A673 (cell line): Measurements from ENCODE around the gene HYPK. TPM values are rescaled to one million over a fixed set of nuclear protein-coding genes. Genes with fewer than 3 reads are reported as not detected.
"Not testable (repeated sequence)": the region's sequence is repeated elsewhere in the genome, so short reads cannot be mapped to it uniquely, and the experiment has no call there.

Experiments used
- BruUV-seq: library from RNA; stranded (reverse); fragments of 400-500 nt; replicated peaks from 2 replicates; lab custom pipeline; 2021; lab: Mats Ljungman, UMichigan
- CTCF ChIA-PET: fragments of 300-600 bp; sonication (Branson Sonifier 250); formaldehyde crosslinking; loops from one replicate; lab custom pipeline; 2022; ENCODE audit warnings: antibody characterized with exemption; lab: Charles Lee
- POLR2A ChIA-PET: fragments of 300-600 bp; sonication (Branson Sonifier 250); formaldehyde crosslinking; loops from one replicate; lab custom pipeline; 2022; ENCODE audit warnings: antibody characterized with exemption; ENCODE audit not compliant: low non-redundant PET; lab: Charles Lee
- DNase-seq: peaks from one replicate; pipeline ENCODE4 v3.0.0-alpha.2; 2015; ENCODE audit warnings: low spot score
- H3K27ac ChIP-seq: fragments of 200-600 bp; sonication (generic); 2 replicates; pipeline ENCODE4 v1.5.1; 2016; ENCODE audit warnings: mixed run types, low read depth, mild to moderate bottlenecking, mixed read lengths, antibody characterized with exemption, low read length; ENCODE audit not compliant: poor library complexity, severe bottlenecking
- H3K27me3 ChIP-seq: fragments of 200-600 bp; sonication (generic); replicated peaks from 2 replicates; pipeline ENCODE4 v1.6.1; 2017; ENCODE audit warnings: mixed run types, low read depth, mild to moderate bottlenecking, mixed read lengths, antibody characterized with exemption, low read length; ENCODE audit not compliant: insufficient read depth, poor library complexity
- H3K36me3 ChIP-seq: fragments of 200-600 bp; sonication (generic); 2 replicates; pipeline ENCODE4 v1.6.1; 2016; ENCODE audit warnings: mixed run types, mild to moderate bottlenecking, mixed read lengths, antibody characterized with exemption, low read length; ENCODE audit not compliant: insufficient read depth, poor library complexity, severe bottlenecking
- H3K4me1 ChIP-seq: fragments of 200-600 bp; sonication (generic); 2 replicates; pipeline ENCODE4 v1.6.1; 2017; ENCODE audit warnings: mixed run types, mild to moderate bottlenecking, mixed read lengths, antibody characterized with exemption, low read length; ENCODE audit not compliant: insufficient read depth, poor library complexity, severe bottlenecking
- H3K4me3 ChIP-seq: fragments of 200-600 bp; sonication (generic); 2 replicates; pipeline ENCODE4 v1.5.1; 2016; ENCODE audit warnings: low read depth, mixed run types, mild to moderate bottlenecking, mixed read lengths, low read length; ENCODE audit not compliant: poor library complexity, severe bottlenecking
- H3K9me3 ChIP-seq: fragments of 200-600 bp; sonication (generic); 2 replicates; pipeline ENCODE4 v1.6.1; 2016; ENCODE audit warnings: mixed run types, low read depth, mild to moderate bottlenecking, mixed read lengths, antibody characterized with exemption, low read length; ENCODE audit not compliant: poor library complexity, severe bottlenecking
- EZH2 ChIP-seq: fragments of 200-600 bp; sonication (generic); IDR thresholded peaks from 2 replicates; pipeline ENCODE4 v1.6.1; 2017; ENCODE audit warnings: borderline replicate concordance, low read depth, mild to moderate bottlenecking, mixed read lengths, antibody characterized with exemption, low read length; ENCODE audit not compliant: poor library complexity, severe bottlenecking
- intact Hi-C: fragments of 100-400 bp; cut with micrococcal nuclease; formaldehyde crosslinking; loops from one replicate; pipeline ENCODE4 v1.10.0; 2022; ENCODE audit not compliant: unreplicated experiment
- total RNA-seq: library from RNA; stranded (reverse); gene quantifications from 2 replicates; pipeline ENCODE4 v1.2.3, GENCODE V29; 2021
- TF ChIP-seq, protein P1 (sequence below): fragments of 300-800, 200-600 bp; sonication (generic); conservative IDR thresholded peaks from 2 replicates; pipeline ENCODE4 v1.5.1; 2017; ENCODE audit warnings: low read depth, mild to moderate bottlenecking, antibody characterized with exemption, low read length, moderate library complexity, mixed read lengths

The HYPK gene
- total RNA-seq, 1 experiment from 2014 or later: 34.9 TPM

DNA sequence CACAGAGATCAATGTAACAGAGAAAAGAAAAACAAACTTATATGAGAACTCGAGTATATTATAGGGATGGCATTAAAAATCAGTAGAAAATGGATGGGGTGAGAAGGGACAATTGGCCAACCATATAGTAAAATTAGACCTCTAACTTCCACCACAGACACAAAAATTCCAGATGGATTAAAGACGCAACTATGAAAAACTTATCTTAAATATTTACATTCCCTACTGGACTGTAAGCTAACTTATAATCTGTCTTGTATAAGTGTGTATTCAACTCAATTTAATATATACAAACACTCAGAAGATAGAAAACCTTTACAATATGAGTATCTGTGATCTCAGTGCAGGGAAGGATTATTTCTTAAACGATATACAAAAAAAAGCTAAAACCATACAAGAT is 21.1 kb downstream of the HYPK start:
- Histone ChIP-seq H3K9me3 (no peaks in the 10 kb centered on the region), H3K27me3 (no peaks in the 10 kb centered on the region), H3K36me3 (peaks cover 8% of the 10 kb centered on the region), H3K4me1 (no peaks in the 10 kb centered on the region), H3K4me3 (no peak overlapping the region), H3K27ac (no peak overlapping the region)
- DNase-seq: no peak
- ChIA-PET POLR2A (no interaction called here), CTCF (no interaction called here)
- no TSS peak for BruUV-seq
- TF ChIP-seq, protein P1, sequence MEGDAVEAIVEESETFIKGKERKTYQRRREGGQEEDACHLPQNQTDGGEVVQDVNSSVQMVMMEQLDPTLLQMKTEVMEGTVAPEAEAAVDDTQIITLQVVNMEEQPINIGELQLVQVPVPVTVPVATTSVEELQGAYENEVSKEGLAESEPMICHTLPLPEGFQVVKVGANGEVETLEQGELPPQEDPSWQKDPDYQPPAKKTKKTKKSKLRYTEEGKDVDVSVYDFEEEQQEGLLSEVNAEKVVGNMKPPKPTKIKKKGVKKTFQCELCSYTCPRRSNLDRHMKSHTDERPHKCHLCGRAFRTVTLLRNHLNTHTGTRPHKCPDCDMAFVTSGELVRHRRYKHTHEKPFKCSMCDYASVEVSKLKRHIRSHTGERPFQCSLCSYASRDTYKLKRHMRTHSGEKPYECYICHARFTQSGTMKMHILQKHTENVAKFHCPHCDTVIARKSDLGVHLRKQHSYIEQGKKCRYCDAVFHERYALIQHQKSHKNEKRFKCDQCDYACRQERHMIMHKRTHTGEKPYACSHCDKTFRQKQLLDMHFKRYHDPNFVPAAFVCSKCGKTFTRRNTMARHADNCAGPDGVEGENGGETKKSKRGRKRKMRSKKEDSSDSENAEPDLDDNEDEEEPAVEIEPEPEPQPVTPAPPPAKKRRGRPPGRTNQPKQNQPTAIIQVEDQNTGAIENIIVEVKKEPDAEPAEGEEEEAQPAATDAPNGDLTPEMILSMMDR: no peak
- TF ChIP-seq EZH2: no peak
- intact Hi-C loops: no loop called here

DNA sequence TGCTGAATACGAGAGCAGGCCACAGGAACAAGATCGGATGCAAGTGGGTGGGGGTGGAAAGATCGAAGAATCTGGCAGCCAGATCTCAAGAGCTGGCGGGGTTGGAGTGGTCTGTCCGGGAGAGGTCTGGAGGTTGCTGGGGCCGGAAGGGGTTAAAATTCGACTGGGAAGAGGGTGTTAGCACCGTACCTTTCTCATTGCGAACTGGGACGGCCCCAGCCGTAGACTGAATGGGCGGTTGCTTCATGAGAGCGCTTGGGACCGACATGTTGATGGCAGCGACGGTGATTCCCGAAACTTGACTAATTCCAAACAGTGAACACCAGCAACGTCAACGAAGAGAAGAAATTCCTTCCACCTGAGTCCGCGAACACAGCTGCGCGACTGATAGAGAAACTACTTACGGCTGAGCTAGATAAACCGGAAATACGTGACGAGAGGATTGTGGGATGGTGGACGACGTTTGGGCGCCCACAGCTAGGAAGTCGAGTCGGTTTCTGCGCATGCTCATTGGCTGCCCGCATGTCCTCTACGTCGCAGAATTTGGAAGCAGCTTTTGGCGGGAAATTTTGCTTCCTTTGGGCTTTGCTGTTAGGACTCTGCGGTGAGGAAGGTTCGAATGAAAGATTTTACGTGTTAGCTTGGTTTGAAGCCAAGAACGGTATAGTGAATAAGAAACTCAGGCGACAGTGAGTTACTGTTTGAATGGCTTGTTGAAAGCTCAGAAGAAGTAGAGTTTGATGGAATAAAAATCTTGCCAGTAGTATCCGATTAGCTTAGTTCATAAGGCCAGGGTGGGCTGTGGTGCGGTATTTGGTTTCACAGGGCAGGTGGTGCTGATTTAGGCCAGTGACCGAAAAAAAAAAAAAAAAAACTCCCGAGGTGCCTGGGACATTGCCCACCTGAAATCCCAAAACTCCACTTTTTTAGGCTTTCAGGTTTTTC is 24.2 kb downstream of the HYPK start, which contains the start of gene MFAP1:
MFAP1 (minus strand) TSS at position 389 of the 945 bp plus-strand sequence; CDS start at position 268, 121 bp downstream.
- TF ChIP-seq, protein P1: no peak
- no peak for TF ChIP-seq EZH2
- POLR2A ChIA-PET: no interaction called here
- H3K36me3 ChIP-seq: peaks cover 12% of the 10 kb centered on the region
- no peaks in the 10 kb centered on the region for H3K27me3 ChIP-seq
- peaks cover 3% of the 10 kb centered on the region for H3K4me1 ChIP-seq
- peak within 1 kb of the TSS; percentile 80 for H3K27ac ChIP-seq
- H3K9me3 ChIP-seq: no peaks in the 10 kb centered on the region
- BruUV-seq: TSS peak; percentile 85
- DNase-seq: peak; percentile 98
- peak within 1 kb of the TSS; percentile 86 for H3K4me3 ChIP-seq
- CTCF ChIA-PET: interaction anchor here (1.3 kb wide), 1 partner anchor 24 kb away, joined by 3 read pairs; the partner anchor contains the start of genes HYPK and SERINC4
- intact Hi-C loops: no loop called here

DNA sequence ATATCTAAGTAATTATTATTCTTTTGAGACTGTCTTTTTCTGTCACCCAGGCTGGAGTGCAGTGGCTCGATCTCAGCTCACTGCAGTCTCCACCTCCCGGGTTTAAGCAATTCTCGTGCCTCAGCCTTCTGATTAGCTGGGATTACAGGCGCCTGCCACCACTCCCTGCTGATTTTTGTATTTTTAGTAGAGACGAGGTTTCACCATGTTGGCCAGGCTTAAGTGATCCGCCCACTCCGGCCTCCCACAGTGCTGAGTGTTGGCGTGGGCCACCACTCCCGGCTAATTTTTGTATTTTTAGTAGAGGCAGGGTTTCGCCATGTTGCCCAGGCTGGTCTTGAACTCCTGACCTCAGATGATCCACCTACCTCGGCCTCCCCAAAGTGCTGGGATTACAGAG is 24.9 kb downstream of the HYPK start:
- H3K27ac ChIP-seq, intact Hi-C loops, BruUV-seq, H3K4me1 ChIP-seq, H3K27me3 ChIP-seq, H3K4me3 ChIP-seq, DNase-seq, H3K9me3 ChIP-seq, POLR2A ChIA-PET: not testable (repeated sequence)
- CTCF ChIA-PET: interaction anchor here (1.3 kb wide), 1 partner anchor 25 kb away, joined by 3 read pairs; the partner anchor contains the start of genes HYPK and SERINC4
- peaks cover 18% of the 10 kb centered on the region for H3K36me3 ChIP-seq
